Measurements from ENCODE around the gene RPS6KA5.
"Not testable (repeated sequence)": the region's sequence is repeated elsewhere in the genome, so short reads cannot be mapped to it uniquely, and the experiment has no call there.

The RPS6KA5 gene

GRCh38 chr14:91060351-91061055, at the start of gene RPS6KA5:
Gene RPS6KA5, minus strand, starts transcription at chr14:91060641. Its CDS starts 207 bp downstream, at chr14:91060434.
- peak within 1 kb of the TSS; percentile 79 for H3K4me3 ChIP-seq (ENCODE audit: control insufficient read depth, low read depth, low read length)
- peak; percentile 100 for DNase-seq (ENCODE audit: low read depth)
- TF ChIP-seq CTCF (conservative IDR thresholded peaks at IDR 0.05; ENCODE audit: control insufficient read depth, insufficient read depth, low read depth, low read length): no peak

GRCh38 chr14:91108941-91109611, 48.6 kb upstream of the RPS6KA5 start:
- TF ChIP-seq CTCF (conservative IDR thresholded peaks at IDR 0.05; ENCODE audit: control insufficient read depth, insufficient read depth, low read depth, low read length): no peak
- no peak for DNase-seq (ENCODE audit: low read depth)
- H3K4me3 ChIP-seq (ENCODE audit: control insufficient read depth, low read depth, low read length): no peak overlapping the region

GRCh38 chr14:91103116-91103515, 42.7 kb upstream of the RPS6KA5 start:
- DNase-seq (ENCODE audit: low read depth): no peak
- H3K4me3 ChIP-seq (ENCODE audit: control insufficient read depth, low read depth, low read length): no peak overlapping the region
- TF ChIP-seq CTCF (conservative IDR thresholded peaks at IDR 0.05; ENCODE audit: control insufficient read depth, insufficient read depth, low read depth, low read length): no peak

GRCh38 chr14:91100102-91100501, 39.7 kb upstream of the RPS6KA5 start:
- no peak for DNase-seq (ENCODE audit: low read depth)
- no peak overlapping the region for H3K4me3 ChIP-seq (ENCODE audit: control insufficient read depth, low read depth, low read length)
- TF ChIP-seq CTCF (conservative IDR thresholded peaks at IDR 0.05; ENCODE audit: control insufficient read depth, insufficient read depth, low read depth, low read length): no peak

- no peak for TF ChIP-seq CTCF (conservative IDR thresholded peaks at IDR 0.05; ENCODE audit: control insufficient read depth, insufficient read depth, low read depth, low read length)
- H3K4me3 ChIP-seq (ENCODE audit: control insufficient read depth, low read depth, low read length): no peak overlapping the region
- peak; percentile 45 for DNase-seq (ENCODE audit: low read depth)
Measured at GRCh38 chr14:91098591-91098990, 38.1 kb upstream of the RPS6KA5 start.

- DNase-seq (ENCODE audit: low read depth); H3K4me3 ChIP-seq (ENCODE audit: control insufficient read depth, low read depth, low read length): not testable (repeated sequence)
Measured at GRCh38 chr14:91097657-91098056, 37.2 kb upstream of the RPS6KA5 start.

GRCh38 chr14:91095178-91095577, 34.7 kb upstream of the RPS6KA5 start:
- no peak for TF ChIP-seq CTCF (conservative IDR thresholded peaks at IDR 0.05; ENCODE audit: control insufficient read depth, insufficient read depth, low read depth, low read length)
- no peak overlapping the region for H3K4me3 ChIP-seq (ENCODE audit: control insufficient read depth, low read depth, low read length)
- no peak for DNase-seq (ENCODE audit: low read depth)

Measured in fibroblast of mammary gland (primary cell).